ENCODE data around the gene SNX21.

Gene SNX21

DNA sequence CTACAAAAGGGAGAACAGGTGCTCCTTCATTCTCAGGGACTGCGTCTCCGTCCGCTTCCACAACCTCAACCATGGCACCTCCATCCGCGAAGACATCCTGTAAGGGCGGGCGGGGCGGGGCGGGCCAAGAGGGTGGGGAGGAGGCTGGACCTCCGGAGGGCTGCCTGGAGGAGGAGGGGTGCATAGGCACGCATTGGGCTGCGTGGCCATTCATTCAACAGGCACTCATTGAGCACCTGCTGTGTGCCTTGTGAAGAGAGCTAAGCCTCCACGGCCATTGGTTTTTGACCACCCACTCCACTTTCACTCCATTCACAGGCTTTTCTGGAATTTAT lies 24.2 kb downstream of the SNX21 start:
- H3K4me3 ChIP-seq (ENCODE audit: low read depth, low read length): peak overlapping the region; percentile 81
- TF ChIP-seq, protein P1, sequence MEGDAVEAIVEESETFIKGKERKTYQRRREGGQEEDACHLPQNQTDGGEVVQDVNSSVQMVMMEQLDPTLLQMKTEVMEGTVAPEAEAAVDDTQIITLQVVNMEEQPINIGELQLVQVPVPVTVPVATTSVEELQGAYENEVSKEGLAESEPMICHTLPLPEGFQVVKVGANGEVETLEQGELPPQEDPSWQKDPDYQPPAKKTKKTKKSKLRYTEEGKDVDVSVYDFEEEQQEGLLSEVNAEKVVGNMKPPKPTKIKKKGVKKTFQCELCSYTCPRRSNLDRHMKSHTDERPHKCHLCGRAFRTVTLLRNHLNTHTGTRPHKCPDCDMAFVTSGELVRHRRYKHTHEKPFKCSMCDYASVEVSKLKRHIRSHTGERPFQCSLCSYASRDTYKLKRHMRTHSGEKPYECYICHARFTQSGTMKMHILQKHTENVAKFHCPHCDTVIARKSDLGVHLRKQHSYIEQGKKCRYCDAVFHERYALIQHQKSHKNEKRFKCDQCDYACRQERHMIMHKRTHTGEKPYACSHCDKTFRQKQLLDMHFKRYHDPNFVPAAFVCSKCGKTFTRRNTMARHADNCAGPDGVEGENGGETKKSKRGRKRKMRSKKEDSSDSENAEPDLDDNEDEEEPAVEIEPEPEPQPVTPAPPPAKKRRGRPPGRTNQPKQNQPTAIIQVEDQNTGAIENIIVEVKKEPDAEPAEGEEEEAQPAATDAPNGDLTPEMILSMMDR (IDR thresholded peaks at IDR 0.05; ENCODE audit: insufficient read depth, low read depth, low read length, missing control alignments): no peak
- DNase-seq (ENCODE audit: low read depth): peak; percentile 82

DNA sequence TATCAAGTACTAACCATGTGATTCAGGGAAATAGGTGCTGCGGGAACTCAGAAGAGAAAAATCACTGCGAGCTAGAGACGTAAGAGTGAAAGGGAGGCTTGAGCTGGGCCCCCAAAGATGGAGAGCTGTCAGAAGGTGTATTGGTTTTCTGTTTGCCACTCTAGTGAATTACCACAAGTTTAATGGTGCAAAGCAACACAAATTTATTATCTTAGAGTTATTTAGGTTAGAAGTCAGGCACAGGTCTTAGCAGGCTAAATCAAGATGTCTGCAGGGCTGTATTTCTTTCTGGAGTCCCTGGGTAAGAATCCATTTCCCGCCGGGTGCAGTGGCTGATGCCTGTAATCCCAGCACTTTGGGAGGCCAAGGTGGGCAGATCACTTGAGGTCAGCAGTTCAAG lies 26.3 kb downstream of the SNX21 start:
- TF ChIP-seq, protein P1 (IDR thresholded peaks at IDR 0.05; ENCODE audit: insufficient read depth, low read depth, low read length, missing control alignments): no peak
- no peak overlapping the region for H3K4me3 ChIP-seq (ENCODE audit: low read depth, low read length)
- no peak for DNase-seq (ENCODE audit: low read depth)

DNA sequence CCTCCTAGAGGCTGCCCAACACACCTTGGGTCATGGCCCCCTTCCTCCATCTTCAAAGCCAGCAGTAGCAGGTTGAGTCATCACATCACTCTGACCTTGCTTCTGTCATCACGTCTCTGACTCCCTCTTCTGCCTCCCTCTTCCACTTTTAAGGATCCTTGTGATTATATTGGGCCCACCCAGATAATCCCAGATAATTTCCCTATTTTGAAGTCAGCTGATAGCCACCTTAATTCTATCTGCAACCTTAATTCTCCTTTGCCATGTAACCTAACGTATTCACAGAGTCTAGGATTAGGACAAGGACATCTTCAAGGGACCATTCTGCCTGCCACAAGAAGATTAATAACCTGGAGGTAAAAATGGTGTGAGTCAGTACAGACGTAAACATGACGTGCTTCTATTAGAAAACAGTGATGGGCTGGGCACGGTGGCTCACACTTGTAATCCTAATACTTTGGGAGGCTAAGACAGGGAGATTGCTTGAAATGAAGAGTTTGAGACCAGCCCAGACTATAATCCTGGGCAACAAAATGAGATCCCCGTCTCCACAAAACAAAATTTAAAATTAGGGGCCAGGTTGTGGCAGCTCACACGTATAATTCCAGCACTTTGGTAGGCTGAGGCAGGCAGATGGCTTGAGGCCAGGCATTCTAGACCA lies 27.1 kb downstream of the SNX21 start:
- no peak overlapping the region for H3K4me3 ChIP-seq (ENCODE audit: low read depth, low read length)
- TF ChIP-seq, protein P1 (IDR thresholded peaks at IDR 0.05; ENCODE audit: insufficient read depth, low read depth, low read length, missing control alignments): no peak
- no peak for DNase-seq (ENCODE audit: low read depth)

DNA sequence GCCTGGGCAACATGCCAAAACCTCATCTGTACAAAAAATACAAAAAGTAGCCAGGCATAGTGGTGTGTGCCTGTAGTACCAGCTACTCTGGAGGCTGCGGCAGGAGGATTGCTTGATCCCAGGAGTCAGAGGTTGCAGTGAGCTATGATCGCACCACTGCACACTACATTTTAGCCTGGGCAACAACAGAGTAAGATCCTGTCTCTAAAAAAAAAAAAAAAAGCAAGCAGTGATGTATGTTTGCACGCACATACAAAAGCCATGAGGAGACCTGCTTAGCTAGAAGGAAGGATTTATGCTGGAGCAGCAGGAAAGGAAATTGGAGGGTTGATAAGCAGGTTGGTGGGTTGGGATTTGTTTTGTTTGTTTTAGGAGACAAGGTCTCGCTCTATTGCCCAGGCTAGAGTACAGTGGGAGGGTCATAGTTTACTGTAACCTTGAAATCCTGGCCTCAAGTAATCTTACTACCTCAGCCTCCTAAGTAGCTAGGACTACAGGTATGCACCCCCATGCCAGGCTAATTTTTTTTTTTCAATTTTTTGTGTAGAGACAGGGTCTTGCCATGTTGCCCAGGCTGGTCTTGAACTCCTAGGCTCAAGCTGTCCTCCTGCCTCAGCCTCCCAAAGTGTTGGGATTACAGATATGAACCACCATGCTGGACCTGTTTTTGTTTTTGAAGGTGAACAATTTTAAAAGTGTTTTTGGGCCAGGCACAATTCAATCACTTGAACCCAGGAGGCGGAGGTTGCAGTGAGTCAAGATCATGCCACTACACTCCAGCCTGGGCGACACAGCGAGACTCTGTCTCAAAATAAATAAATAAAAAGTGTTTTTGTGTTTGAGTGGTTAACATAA lies 27.8 kb downstream of the SNX21 start:
- TF ChIP-seq, protein P1 (IDR thresholded peaks at IDR 0.05; ENCODE audit: insufficient read depth, low read depth, low read length, missing control alignments): no peak
- no peak for DNase-seq (ENCODE audit: low read depth)

DNA sequence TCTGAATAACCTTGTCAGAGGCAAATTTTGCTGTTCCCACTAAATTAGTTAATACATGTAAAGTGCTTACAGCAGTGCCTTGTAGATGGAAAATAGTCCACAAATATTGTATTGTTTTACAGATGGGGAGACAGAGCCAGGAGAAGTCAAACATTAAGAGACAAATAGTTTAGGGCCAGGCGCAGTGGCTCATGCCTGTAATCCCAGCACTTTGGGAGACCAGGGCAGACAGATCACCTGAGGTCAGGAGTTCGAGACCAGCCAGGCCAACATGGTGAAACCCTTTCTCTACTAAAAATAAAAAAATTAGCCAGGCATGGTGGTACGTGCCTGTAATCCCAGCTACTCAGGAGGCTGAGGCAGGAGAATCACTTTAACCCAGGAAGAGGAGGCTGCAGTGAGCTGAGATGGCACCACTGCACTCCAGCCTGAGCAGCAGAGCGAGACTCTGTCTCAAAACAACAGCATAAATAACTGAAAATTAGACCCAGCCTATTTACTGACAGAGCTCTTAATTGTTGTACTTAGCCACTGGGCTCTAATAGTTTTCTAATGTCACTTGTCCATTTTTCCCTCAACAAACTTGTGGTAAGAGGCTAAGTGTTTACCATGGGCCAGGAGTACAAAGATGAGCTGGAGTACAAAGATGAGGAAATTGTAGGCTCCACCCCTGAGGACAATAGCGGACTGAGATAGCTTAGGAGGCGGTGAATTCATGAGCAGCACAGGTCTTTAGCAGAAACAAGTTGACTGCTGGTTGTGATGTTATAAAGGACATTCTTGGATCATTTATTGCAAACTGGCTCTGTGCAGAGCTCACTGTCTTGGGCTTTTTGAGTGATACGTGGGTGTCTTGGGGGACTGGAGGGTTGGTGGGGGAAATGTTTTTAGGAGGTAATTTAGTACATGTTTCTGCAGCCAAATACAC lies 30.2 kb downstream of the SNX21 start:
- TF ChIP-seq, protein P1 (IDR thresholded peaks at IDR 0.05; ENCODE audit: insufficient read depth, low read depth, low read length, missing control alignments): no peak
- no peak for DNase-seq (ENCODE audit: low read depth)
- no peak overlapping the region for H3K4me3 ChIP-seq (ENCODE audit: low read depth, low read length)

More for the DNA sequence above, 27.8 kb downstream of the SNX21 start:
- H3K4me3 ChIP-seq (ENCODE audit: low read depth, low read length): no peak overlapping the region

DNA sequence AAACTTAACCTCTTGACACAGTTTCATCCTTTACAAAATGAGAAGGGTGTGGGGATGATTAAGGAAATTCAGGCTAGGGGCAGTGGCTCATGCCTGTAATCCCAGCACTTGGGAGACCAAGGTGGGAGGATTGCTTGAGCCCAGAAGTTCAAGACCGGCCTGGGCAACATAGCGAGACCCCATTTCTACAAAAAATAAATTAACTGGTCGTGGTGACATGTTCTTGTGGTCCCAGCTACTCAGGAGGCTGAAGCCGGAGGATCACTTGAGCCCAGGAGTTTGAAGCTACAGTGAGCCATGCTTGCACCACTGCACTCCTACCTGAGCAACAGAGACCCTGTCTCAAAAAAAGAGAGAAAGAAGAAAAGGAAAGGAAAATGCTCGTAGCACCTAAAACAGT lies 32.9 kb downstream of the SNX21 start:
- no peak for DNase-seq (ENCODE audit: low read depth)

More for the DNA sequence above, 32.9 kb downstream of the SNX21 start:
- TF ChIP-seq, protein P1 (IDR thresholded peaks at IDR 0.05; ENCODE audit: insufficient read depth, low read depth, low read length, missing control alignments): no peak
- H3K4me3 ChIP-seq (ENCODE audit: low read depth, low read length): no peak overlapping the region
